ENCODE measurements around the gene PRDM16. TPM values are rescaled to one million over a fixed set of nuclear protein-coding genes. Genes with fewer than 3 reads are reported as not detected.

PRDM16 gene
- total RNA-seq, 1 experiment from 2014 or later = not detected

DNA sequence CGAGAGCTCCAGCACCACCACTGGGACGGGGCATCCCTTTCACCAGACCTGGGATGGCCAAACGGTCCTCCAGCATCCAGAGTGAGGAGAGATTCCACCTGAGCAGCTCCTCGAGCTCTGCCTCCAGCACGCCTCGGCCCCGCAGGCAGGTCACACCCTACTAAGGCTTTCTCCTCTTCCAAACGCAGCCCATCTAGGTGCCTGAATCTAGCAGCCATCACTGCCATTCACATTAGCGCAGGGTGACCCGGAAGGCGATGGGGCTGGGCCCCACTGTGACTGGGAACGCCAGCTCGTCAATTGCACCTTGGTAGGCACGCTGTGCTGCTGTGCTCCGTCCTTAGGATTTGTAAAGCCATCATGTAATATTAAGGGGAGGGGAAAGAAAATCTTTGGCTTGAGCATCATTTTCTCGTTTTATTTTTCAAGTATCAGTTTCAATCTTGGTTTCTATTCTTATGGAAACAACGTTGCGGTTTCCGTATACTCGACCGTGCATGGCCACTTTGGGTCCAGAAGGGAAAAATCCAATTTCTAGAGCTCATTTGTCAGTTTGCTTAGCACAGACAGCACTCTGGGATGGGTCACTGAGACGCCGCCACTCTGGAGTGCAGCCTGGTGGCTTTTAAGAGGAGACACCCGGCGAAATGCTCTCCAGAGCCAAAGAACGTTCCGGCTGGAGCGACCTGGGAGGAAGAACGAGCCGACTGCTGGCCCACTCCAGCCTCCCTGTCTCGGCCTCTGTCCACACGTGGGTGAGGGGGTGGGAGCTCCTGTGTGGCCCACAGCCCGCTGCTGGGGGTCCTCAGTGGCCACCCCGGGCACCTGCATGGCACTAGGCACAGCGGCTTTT, 173.6 kb downstream of the PRDM16 start:
- DNase-seq (ENCODE audit: low spot score) = no peak

DNA sequence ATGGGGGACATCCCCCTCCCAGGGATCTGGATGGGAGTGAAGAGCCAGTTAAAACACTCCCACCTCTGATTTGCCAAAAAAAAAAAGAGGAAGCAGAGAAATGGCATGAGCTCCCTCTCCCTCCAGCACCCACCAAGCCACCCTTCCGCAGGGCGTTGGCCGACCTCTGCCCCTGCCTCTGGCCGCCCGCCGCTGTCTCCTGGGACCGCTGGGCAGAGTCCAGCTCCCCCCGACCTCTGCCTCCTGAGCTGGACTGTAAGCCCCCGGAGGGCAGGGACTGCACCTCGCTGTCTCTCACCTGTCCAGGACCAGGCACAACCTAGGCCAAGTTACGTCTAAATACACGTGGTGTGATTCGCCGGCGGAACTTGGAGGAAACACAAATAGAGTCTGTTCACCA, 174.3 kb downstream of the PRDM16 start:
- DNase-seq (ENCODE audit: low spot score) = no peak

GRCh38 chr1:3244025-3244926, 175.3 kb downstream of the PRDM16 start:
- DNase-seq (ENCODE audit: low spot score) = no peak

GRCh38 chr1:3244927-3245315, 175.9 kb downstream of the PRDM16 start:
- no peak for DNase-seq (ENCODE audit: low spot score)

GRCh38 chr1:3245344-3245743, 176.3 kb downstream of the PRDM16 start:
- DNase-seq (ENCODE audit: low spot score) = no peak

GRCh38 chr1:3245768-3246167, 176.8 kb downstream of the PRDM16 start:
- no peak for DNase-seq (ENCODE audit: low spot score)

- no peak for DNase-seq (ENCODE audit: low spot score)
Observed at GRCh38 chr1:3246251-3246650, 177.2 kb downstream of the PRDM16 start.

DNA sequence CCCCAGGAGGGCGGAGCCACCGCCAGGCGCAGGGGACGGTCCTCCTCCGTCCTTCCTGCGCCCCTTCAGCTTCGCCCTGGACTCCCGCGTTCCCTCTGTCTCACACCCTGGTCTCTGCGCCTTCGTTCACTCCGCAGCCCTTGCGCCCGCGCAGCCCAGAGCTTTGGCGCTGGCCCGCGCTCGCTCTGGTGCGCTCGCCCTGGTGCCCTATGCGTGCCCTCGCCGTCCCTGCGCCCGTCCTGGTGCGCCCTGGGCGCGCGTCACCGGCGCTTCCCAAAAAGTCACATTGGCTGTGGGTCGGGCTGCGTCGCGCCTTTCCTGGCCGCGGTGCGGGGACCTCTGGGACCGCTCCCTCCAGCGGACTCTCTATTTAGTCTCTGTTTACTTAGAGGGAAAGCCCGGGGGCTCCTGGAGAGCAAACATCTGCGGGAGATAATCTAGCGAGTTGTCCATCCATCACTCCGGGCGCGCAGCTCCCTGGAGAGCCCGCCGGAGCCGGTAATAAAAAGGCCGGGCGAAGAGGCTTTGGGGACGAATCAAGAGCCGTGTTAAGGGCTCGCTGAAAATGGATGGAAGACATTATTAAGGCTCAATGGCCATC, 178.6 kb downstream of the PRDM16 start:
- no peak for DNase-seq (ENCODE audit: low spot score)

DNA sequence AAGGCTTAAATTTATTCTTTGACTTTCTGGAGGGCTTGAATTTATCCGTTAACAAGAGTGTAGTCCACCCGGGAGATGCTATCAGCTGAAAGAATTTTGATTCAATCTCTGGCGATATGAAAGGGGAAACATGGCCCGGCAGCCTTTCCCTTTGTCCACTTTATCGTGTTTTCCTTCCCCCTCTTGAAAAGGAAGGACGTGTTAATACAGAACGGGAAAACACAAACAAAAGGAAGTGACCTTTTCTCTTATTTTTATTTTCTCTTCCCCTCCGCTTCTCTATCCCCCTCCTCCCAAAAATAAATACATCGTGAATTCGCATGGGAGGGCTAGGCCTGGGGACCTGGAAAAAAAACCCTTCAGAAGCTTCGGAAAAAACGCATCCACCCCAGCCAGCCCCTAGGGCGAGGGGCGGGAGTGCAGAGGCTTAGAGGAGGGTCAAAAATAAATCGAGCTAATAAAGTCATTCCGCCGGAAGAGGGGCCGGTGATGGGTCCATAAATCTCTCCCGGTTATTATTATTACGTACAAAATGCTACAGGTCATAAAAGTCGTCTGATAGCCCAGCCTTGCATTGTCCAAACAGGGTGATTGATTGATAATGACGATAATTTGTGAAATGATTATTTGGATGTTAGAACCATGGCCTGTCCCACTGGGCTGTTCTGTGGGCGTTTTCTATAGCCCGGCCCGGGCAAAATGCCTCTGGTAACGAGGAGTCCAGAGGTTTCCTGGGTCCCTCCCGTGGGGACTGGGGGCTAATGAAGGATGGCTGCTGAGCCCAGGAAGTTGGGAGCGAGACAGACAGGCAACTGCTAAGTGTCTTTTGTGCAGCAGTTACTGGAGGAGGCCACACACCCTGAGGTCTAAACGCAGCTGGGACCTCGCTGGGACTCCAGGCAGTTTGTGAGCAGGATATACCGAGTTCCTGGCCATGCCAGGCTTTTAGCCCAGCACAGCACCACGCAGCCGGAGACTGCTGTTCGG, 179.4 kb downstream of the PRDM16 start:
- no peak for DNase-seq (ENCODE audit: low spot score)

DNA sequence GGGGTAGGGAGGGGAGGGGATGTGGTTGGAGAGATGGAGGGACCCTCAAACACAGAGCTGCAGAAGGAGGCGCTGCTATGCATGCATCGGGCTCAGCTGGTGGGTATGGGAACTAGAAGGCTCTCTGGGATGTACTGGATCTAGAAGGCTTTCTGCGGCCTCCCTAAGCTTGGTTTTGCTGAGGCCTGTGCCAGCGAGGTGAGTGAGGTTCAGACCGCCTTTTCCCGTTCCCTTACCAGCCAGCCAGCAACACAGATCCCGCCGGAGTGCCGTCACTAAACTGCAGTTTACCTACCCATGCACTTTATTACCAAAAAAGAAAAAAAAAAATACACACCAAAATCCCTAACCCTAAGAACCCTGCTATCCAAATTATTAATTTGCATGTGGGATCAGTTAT, 180.2 kb downstream of the PRDM16 start:
- no peak for DNase-seq (ENCODE audit: low spot score)

GRCh38 chr1:3249631-3250501, 180.9 kb downstream of the PRDM16 start:
- no peak for DNase-seq (ENCODE audit: low spot score)

- DNase-seq (ENCODE audit: low spot score) = no peak
Observed at GRCh38 chr1:3250624-3251023, 181.6 kb downstream of the PRDM16 start.

DNA sequence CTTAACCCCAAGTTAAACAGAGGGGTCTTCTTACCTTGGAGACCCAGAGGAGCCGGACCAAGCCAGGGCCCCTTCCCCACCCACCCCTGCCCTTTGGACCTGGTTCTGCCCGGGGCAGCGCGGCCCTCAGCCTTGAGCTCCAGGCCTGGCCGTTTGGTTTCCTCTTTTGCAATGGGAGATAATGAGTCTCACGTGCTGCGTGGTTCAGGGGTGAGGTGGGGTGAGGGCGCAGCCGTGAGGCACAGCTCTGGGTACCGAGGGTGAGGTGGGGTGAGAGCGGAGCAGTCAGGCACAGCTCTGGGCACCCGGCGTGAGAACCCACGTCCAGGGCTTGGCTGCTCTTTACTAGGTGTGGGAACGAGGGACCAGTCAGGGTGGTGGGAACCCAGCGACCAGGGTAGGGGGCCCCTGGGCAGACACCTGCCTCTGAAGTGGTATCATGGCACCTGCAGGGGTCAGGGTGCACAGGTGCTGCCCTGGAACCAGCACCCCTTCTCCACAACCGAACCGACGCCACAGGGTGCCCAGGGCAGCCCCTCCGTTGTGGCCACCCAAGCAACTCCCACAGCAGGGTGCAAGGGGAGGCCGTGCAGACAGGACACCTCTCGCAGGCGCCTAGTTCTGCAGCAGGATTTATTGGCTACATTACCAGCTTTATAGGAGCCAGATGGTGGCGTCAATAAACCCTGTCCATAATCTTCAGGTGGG, 182.2 kb downstream of the PRDM16 start:
- DNase-seq (ENCODE audit: low spot score) = no peak

GRCh38 chr1:3251807-3252428, 182.9 kb downstream of the PRDM16 start:
- no peak for DNase-seq (ENCODE audit: low spot score)

DNA sequence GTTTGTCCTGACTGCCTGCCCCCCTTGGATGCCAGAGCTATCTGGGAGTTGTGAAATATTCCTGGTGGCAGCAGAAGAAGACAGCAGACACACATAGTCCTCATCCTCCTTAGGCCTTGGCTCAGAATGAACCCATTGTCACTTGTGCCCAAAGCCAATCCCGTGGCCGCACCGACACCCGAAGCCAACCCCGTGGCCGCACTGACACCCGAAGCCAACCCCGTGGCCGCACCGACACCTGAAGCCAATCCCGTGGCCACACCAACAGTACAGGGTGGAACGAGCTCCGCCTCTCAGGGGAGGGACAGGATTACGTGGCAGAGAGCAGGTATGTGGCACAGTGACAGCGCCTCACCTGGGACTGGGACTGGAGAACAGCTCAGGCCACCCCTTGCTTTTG, 186.7 kb downstream of the PRDM16 start:
- no peak for DNase-seq (ENCODE audit: low spot score)

DNA sequence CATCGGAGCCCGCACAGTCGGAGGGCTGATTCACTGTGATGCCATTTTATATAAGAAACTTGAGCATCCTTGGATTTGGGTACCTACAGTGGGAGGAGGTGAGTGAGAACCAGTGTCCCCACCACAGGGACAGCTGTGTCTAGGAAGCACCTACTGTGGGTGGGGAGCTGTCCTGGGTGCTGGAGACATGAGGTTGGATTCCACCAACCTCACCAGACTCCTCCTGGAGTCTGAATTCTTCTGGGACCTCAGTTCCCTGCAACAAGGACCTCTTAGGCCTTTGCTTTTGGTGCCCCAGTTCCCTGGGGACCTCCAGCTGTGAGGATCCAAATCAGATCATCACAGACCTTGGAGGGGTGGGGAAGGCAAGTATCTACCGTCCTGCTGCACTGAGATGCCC, 188.8 kb downstream of the PRDM16 start:
- DNase-seq (ENCODE audit: low spot score) = no peak

- no peak for DNase-seq (ENCODE audit: low spot score)
Observed at GRCh38 chr1:3258386-3259003, 189.5 kb downstream of the PRDM16 start.

DNA sequence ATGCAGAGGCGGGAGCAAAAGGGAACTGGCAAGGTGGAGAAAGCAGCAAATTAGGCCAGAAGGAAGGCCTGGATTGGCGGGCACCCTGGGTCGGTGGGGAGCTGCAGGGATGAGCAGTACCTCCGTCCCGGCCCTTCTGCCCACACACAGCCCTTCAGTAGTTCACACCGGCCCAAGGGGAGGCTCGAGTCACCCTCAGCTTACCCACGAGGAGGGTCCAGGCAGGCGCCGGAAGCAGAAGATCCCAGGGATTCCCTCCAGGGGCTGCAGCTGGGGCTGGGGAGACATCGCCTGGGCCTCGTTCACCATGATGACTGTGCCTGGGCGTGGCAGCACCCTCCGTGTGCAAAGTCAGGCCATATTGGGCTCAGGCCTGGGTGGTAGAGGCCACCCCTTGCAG, 190.0 kb downstream of the PRDM16 start:
- DNase-seq (ENCODE audit: low spot score) = no peak

Data from HT-29 (cell line).